ENCODE data around the gene EPHA5.

Gene EPHA5

DNA sequence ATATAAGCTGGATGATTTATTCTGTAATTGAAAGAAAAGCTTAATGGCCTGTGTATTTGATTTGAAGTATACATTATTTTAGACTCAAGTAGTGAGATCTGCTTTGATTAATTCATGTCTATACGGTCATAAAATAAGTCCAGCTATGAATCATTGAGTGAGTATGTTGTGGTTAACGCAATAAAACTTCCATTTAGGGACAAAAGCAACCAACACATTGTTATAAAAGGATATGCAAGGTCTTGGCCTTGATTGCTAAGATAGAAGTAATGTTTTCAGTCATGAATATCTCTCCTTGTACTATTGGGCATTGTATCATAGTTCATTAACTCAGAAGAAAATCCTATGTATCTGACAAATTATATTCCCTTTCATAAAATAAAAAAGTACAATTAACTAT lies 162.1 kb downstream of the EPHA5 start:
- in situ Hi-C loops (cut with MboI; ENCODE audit: low sequenced_read_pairs): no loop called here

GRCh38 chr4:65502131-65502701 lies 168.1 kb downstream of the EPHA5 start:
- in situ Hi-C loops (cut with MboI; ENCODE audit: low sequenced_read_pairs): no loop called here

DNA sequence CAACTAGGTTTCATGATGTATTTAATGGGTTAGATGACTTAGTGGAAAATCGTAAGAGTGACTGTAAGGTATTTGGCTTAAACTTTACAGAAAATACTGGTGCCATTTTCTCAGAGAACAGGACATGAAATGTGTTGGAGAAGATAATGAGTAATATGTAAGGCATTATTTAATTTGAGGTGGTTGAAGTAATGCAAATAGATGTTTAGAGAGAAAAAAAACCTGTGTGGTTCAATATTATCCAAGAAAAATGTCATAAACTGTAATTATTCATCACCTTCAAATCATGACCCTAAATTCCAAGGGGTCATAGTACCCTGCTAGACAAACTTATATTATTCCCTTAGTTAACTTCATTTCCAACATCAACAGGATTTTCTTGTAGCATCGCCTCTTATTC lies 171.7 kb downstream of the EPHA5 start:
- in situ Hi-C loops (cut with MboI; ENCODE audit: low sequenced_read_pairs): no loop called here

- in situ Hi-C loops (cut with MboI; ENCODE audit: low sequenced_read_pairs): no loop called here
Observed at GRCh38 chr4:65495439-65495838, 174.8 kb downstream of the EPHA5 start.

DNA sequence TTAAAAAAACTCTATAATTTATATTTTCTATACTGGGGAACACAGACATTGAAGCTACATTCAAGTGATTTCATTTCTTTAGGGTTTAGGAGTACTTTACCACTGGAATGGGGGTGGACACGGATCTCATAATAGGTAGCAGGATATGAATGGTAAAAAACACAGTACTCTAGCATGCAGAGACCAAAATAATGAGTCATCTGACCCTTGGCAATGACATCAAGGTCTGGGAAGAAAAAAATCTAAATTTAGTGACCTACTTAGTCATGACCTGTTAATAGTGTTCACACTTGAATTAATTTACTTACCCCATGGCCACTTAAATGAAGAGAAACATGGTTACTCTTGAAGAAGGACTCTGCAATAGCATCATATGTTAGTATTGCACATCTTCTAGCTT lies 187.9 kb downstream of the EPHA5 start:
- in situ Hi-C loops (cut with MboI; ENCODE audit: low sequenced_read_pairs): no loop called here

DNA sequence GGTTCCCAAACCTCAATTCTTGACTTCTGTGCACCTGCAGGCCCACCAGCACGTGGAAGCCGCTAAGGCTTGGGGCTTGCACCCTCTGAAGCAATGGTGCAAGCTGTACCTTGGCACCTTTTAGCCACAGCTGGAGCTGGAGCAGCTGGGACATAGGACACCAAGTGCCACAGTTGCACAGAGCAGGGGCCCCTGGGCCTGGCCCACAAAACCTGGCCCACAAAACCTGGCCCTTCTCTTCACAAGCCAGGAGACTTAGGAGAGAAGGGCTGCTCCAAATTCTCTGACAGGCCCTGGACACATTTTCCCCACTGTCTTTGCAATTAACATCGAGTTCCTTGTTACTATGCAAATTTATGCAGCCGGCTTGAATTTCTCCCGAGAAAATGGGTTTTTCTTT lies 197.8 kb downstream of the EPHA5 start:
- in situ Hi-C loops (cut with MboI; ENCODE audit: low sequenced_read_pairs): no loop called here

DNA sequence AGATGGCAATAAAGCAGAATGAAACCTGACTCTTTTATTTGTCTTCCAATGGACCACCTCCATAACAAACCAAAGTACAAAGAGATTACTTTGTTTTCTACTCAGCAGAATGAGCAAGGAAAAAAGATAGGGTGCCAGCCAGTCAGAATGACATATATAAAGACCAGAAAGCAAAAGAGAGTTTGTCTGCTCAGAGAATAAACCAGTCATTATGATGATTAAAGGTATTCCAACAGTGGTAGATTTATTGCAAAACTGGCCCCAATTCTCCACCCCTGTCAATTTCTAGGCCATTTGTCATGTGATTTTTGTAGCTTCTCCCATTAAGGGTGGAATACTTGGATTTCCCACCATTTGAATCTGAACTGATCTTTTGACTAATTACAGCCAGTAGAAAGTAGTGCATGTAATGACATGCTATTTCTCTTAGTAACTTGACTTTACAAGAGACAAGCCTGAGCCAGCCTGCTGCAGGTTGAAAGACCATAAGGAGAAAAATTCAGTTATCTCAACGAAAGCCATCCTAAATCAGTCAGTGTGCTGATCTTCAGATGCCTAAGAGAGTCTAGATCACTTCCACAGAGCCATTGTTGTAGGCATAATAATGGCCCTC lies 203.1 kb downstream of the EPHA5 start:
- in situ Hi-C loops (cut with MboI; ENCODE audit: low sequenced_read_pairs): no loop called here

DNA sequence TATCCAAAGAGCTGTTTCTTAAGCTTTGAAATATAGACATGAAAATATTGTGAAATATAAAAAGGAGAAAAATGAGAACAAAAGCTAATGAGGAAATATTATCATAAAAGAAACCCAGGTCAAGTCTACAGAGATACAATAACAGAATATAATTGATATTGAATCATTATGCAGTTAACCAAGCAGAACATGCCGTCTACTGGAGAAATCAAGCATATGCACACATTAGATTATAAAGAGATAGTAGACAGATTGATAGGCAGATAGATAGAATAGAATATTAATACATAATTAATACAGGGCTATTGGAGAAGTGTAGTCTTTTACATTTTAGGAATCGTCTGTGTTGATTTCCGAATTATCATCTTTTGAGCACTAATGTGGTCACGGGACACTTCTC lies 208.5 kb downstream of the EPHA5 start:
- in situ Hi-C loops (cut with MboI; ENCODE audit: low sequenced_read_pairs): no loop called here

DNA sequence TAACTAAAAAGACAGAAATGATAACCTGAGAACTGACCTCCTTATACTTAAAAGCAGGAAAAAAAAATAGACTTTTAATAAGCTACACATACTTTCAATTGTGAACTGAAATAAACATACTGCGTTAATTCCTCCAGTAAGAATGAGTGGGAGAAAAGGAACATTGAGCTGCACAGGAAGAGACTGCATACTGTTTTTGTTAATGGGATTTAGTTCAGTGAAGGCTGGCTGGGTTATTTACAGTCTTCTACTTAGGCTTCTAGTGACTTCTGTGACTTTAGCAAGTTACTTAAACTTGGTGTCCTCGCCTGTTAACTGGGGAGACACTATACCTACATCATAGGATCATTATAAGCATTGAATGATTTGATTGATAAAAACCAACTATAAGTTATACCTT lies 213.3 kb downstream of the EPHA5 start:
- in situ Hi-C loops (cut with MboI; ENCODE audit: low sequenced_read_pairs): no loop called here

DNA sequence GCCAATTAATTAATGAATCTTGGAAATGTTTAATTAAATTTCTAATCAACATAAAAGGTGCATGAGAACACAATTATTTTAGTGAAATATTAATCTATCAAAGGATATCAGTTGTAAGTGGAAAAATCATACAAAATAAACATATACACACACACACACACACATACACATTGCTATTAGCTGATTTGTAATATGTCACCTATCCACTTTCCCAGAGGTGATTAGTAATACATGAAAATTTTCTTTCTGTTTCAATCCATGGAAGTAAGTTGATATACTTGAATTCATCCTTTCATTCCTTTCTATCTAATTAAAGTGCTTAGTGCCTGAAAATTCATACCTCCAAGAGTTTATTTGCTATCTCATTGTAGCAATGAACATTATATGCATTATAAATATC lies 213.7 kb downstream of the EPHA5 start:
- in situ Hi-C loops (cut with MboI; ENCODE audit: low sequenced_read_pairs): no loop called here

- in situ Hi-C loops (cut with MboI; ENCODE audit: low sequenced_read_pairs): no loop called here
Observed at GRCh38 chr4:65453398-65453797, 216.9 kb downstream of the EPHA5 start.

DNA sequence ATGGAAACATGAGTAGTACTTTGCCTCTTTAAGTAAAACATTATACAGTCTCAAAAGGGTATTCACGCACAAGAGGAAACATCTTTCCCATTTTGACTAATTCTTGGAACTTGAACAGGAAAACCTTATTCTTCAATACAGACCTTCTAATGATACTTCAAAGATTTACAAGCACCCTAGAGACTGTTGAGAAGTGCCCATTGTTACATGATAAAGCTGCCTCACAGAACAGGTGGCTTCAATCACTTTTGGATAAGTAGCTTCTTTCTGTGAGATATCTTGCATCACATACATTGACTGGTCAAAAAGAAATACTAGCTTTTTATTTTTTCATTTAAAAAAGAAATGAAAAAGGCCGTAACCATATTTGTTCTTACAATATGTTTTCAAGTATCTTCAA lies 219.4 kb downstream of the EPHA5 start:
- in situ Hi-C loops (cut with MboI; ENCODE audit: low sequenced_read_pairs): no loop called here

- in situ Hi-C loops (cut with MboI; ENCODE audit: low sequenced_read_pairs): no loop called here
Observed at GRCh38 chr4:65437102-65437501, 233.2 kb downstream of the EPHA5 start.

DNA sequence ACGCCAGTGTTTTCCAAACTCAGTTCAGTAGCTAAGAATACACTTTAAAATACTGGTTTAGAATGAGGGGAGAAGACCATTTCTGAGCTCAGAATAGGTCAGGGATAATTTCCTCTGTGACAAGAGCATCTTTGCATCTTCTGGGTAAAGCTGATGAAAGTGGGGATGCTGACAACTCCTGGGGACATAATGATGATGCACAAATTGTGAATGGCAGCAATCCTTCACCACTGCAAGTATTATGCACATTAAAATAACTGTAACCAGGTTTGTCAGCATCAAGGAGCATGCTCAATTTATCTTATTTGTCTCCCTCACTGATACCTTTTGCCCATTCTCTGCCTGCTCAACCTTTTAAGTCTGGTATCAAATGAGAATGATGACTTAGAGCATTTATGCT lies 248.2 kb downstream of the EPHA5 start:
- in situ Hi-C loops (cut with MboI; ENCODE audit: low sequenced_read_pairs): no loop called here

GRCh38 chr4:65420036-65420435 lies 250.3 kb downstream of the EPHA5 start:
- in situ Hi-C loops (cut with MboI; ENCODE audit: low sequenced_read_pairs): no loop called here

- in situ Hi-C loops (cut with MboI; ENCODE audit: low sequenced_read_pairs): no loop called here
Observed at GRCh38 chr4:65416891-65417290, 253.4 kb downstream of the EPHA5 start.

DNA sequence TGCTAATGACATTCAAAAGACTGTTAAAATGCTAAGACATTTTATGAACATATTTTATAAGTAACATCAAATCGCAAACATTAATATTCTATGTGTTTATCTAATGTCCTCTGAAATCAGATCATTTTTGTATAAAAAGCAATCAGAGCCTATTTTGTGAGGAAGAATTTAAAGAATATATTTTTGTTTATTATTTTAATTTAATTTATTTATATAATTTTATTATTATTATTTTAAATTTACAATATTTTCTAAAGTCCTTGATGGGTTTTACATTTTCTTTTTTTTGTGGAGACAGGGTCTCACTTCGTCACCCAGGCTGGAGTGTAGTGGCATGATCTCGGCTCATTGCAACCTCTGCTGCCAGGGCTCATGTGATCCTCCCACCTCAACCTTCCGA lies 262.8 kb downstream of the EPHA5 start:
- in situ Hi-C loops (cut with MboI; ENCODE audit: low sequenced_read_pairs): no loop called here

DNA sequence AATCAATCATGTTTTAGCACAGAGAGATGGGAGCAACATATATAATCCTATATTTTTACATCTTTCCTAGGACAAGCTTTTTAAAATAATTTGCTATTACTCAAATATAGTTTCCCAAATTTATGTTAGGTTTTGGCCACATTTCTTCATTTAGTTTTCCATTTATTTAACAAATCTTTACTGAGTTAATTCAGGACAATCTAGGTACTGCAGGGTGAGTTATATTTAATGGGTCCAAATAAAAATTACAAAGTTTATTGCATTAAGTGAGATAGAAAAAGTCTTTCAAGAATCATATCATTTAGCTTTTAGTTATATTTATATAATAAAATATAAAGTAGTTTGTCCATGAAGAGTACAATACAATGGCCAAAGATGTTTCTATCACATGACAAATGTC lies 269.2 kb downstream of the EPHA5 start:
- in situ Hi-C loops (cut with MboI; ENCODE audit: low sequenced_read_pairs): no loop called here

GRCh38 chr4:65399084-65399483 lies 271.2 kb downstream of the EPHA5 start:
- in situ Hi-C loops (cut with MboI; ENCODE audit: low sequenced_read_pairs): no loop called here

DNA sequence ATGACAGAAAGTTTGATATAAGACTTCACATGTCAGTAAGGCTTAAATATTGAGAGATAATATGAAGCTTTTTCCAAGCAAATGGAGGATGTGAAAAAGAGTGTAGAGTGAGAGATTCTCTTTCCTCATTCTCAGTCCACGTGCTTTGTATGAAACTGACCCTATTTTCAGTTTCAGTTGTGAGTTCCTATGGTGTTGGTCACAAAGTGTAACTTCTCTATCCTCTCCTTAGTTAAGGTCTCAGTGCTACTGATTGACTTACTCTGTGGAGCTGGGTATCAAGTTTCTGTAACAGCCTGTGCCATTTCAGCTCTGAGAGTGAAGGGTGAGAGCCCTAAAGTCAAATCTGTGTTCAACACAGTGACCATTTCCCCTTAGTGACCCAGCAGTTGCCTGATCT lies 277.2 kb downstream of the EPHA5 start:
- in situ Hi-C loops (cut with MboI; ENCODE audit: low sequenced_read_pairs): no loop called here

DNA sequence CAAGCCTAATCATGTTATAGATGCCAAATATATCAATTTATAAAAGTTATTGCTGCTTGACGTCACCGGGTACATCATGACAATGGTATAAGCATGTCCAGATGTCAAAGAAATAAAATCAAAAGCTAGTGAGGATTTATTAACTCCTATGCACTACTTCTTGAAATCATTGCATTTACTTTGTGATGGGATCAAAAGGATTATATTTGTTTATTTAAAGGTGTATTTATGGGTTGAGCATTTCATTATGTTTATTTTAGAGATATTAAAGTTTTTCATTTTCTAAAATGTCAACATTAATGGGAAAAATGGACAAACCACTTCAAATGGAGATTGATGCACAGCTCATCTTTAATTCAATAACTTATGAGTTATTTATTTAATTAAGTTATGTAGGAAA lies 277.8 kb downstream of the EPHA5 start:
- in situ Hi-C loops (cut with MboI; ENCODE audit: low sequenced_read_pairs): no loop called here

DNA sequence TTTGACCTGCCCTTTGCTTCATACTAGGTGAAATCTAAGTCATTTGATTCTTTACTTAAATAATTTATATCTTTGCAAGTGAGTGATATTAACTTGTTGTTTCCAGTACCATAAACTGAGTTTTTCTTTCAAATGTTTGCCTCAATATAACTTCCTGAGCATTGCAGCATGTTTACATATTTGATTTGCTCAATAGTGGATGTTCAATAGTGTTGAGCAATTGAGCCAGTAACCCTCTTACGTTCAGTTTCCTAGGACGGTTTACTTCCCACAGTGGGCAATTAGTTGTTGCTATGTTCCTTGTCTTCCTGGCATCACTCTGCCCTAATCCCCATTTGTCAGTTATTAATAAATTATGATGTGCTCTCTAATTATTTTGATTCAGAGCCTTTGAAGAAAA lies 278.5 kb downstream of the EPHA5 start:
- in situ Hi-C loops (cut with MboI; ENCODE audit: low sequenced_read_pairs): no loop called here

- in situ Hi-C loops (cut with MboI; ENCODE audit: low sequenced_read_pairs): no loop called here
Observed at GRCh38 chr4:65391382-65391781, 278.9 kb downstream of the EPHA5 start.

Data from HL-60/S4 (cell line).